HFFc6 (cell line): Measurements from ENCODE around the gene MSH3. TPM values are rescaled to one million over a fixed set of nuclear protein-coding genes. Genes with fewer than 3 reads are reported as not detected.
"Not testable (repeated sequence)": the region's sequence is repeated elsewhere in the genome, so short reads cannot be mapped to it uniquely, and the experiment has no call there.

ENCODE experiments used
- DNase-seq: peaks from one replicate; pipeline ENCODE4 v3.0.0-alpha.2; 2018
- H3K27ac Mint-ChIP-seq: 2 replicates; pipeline ENCODE4 v1.8.0; 2020; ENCODE audit warnings: mild to moderate bottlenecking, mixed read lengths
- H3K27me3 Mint-ChIP-seq: 2 replicates; pipeline ENCODE4 v1.8.0; 2021; ENCODE audit warnings: mild to moderate bottlenecking, moderate library complexity, mixed read lengths; ENCODE audit not compliant: insufficient read depth
- H3K36me3 Mint-ChIP-seq: 2 replicates; pipeline ENCODE4 v1.8.0; 2021; ENCODE audit warnings: low read depth, mixed read lengths
- H3K4me1 Mint-ChIP-seq: 2 replicates; pipeline ENCODE4 v1.8.0; 2020; ENCODE audit warnings: low read depth, mixed read lengths
- H3K4me3 Mint-ChIP-seq: 2 replicates; pipeline ENCODE4 v1.8.0; 2020; ENCODE audit warnings: mild to moderate bottlenecking, moderate library complexity, mixed read lengths
- H3K9me3 Mint-ChIP-seq: 2 replicates; pipeline ENCODE4 v1.8.0; 2020; ENCODE audit warnings: mild to moderate bottlenecking, mixed read lengths
- CTCF ChIP-seq: fragments of 200-600 bp; sonication (generic); IDR thresholded peaks from 2 replicates; pipeline ENCODE4 v1.5.0; 2021; ENCODE audit warnings: antibody characterized with exemption, mild to moderate bottlenecking
- total RNA-seq, 6 experiments: library from RNA; stranded (reverse); fragmentation: NEBNext Ultra II Directional; extraction: Animal tissue kit (Norgen Biotek cat#: 25700); gene quantifications; 2 replicates in 1 of 6; 3 replicates in 5 of 6; pipeline ENCODE4 v1.2.3, GENCODE V29; 2021

MSH3 gene
- total RNA-seq, 6 experiments from 2014 or later: 13.6 to 14.9 (median 14.3) TPM

DNA sequence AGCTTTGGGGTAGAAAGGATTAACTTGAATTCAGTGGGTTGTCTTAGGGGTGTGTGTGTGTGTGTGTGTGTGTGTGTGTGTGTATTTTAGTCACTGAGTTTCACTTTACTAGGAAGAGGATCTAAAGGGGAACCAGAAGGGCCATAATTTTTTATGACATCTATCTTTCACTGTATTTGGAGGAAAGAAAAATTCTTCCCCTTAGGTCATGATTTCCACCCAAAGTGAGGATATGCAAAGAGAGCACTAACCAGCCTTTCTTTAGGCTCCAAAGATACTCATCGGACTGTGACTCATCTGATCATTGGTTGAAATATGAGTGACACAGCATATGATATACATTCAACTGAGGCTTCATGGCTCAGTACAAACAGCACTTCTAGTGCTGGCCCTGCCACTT lies 230.5 kb downstream of the MSH3 start:
- TF ChIP-seq CTCF: no peak
- H3K4me1 Mint-ChIP-seq: peaks cover 14% of the 10 kb centered on the region
- no peaks in the 10 kb centered on the region for H3K27me3 Mint-ChIP-seq
- H3K36me3 Mint-ChIP-seq: no peaks in the 10 kb centered on the region; the same call in 1 of the 2 replicates
- DNase-seq: no peak
- H3K4me3 Mint-ChIP-seq: no peak overlapping the region
- no peak overlapping the region for H3K27ac Mint-ChIP-seq
- no peaks in the 10 kb centered on the region for H3K9me3 Mint-ChIP-seq

GRCh38 chr5:80885396-80886000 lies 231.0 kb downstream of the MSH3 start:
- DNase-seq: no peak
- H3K9me3 Mint-ChIP-seq: no peaks in the 10 kb centered on the region; the same call in 1 of the 2 replicates
- H3K27ac Mint-ChIP-seq: no peak overlapping the region
- no peak overlapping the region for H3K4me3 Mint-ChIP-seq
- peaks cover 14% of the 10 kb centered on the region for H3K4me1 Mint-ChIP-seq
- no peaks in the 10 kb centered on the region; the same call in 1 of the 2 replicates for H3K27me3 Mint-ChIP-seq
- TF ChIP-seq CTCF: no peak
- H3K36me3 Mint-ChIP-seq: peaks cover 2% of the 10 kb centered on the region

DNA sequence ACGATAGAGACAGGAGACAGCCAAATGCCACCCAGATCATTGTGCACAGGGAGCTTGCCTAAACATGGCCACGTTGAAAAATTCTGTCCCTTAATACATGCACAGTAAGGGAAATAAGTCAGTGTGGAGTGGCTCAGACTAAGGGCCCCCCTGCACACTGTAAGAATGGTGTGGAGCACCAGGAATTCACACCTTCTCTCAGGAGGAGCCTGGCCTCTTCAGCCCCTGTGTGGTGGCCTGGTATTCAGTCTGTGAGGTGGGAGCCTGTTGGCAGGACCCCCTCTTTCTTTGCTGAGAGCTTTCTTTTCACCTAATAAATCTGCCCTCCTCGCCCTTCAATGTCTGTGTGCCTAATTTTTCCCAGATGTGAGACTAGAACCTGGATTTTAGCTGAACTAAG lies 239.6 kb downstream of the MSH3 start:
- peaks cover 6% of the 10 kb centered on the region for H3K36me3 Mint-ChIP-seq
- TF ChIP-seq CTCF: no peak

DNA sequence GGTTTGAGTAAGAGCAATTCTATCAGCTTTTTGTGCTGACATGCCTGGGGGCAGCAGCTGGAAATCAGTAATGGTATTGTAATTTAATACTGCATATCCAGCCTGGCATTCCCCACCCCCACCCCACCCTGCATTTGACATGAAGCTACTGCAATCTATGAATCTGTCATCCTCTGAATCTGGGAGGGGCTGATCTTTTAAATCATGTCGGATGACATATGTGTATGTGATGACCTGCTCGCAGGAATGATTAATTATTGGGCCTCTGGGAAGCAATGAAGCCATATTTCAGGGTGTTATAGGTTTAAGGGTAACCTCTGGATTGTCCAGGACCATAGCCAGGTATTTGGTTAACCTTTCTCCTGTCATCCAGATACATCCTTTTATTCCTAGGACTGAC lies 241.1 kb downstream of the MSH3 start:
- no peak overlapping the region for H3K27ac Mint-ChIP-seq
- peaks cover 3% of the 10 kb centered on the region for H3K36me3 Mint-ChIP-seq
- TF ChIP-seq CTCF: no peak
- DNase-seq: no peak
- no peaks in the 10 kb centered on the region; the same call in 1 of the 2 replicates for H3K9me3 Mint-ChIP-seq
- no peaks in the 10 kb centered on the region; the same call in 1 of the 2 replicates for H3K27me3 Mint-ChIP-seq
- H3K4me3 Mint-ChIP-seq: no peak overlapping the region
- H3K4me1 Mint-ChIP-seq: no peaks in the 10 kb centered on the region

More for the DNA sequence above, 239.6 kb downstream of the MSH3 start:
- no peak overlapping the region for H3K4me3 Mint-ChIP-seq
- no peak for DNase-seq
- H3K9me3 Mint-ChIP-seq: no peaks in the 10 kb centered on the region; the same call in 1 of the 2 replicates
- no peak overlapping the region for H3K27ac Mint-ChIP-seq
- H3K27me3 Mint-ChIP-seq: no peaks in the 10 kb centered on the region; the same call in 1 of the 2 replicates
- H3K4me1 Mint-ChIP-seq: no peaks in the 10 kb centered on the region

DNA sequence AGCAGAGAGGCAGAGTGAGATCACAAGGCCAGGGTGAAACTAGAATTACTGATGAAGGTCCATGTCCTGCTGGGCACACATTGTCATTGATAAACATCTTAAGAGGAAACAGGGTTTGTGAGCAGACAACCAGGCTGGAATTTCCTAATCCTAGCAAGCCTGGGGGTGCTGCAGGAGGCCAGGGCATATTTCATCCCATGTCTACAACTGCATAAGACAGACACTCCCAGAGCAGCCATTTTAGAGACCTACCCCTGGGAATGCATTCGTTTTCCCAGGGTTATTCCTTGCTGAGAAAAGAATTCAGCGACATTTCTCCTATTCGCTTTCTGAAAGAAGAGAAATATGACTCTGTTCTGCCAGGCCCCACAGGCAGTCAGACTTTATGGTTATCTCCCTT lies 248.2 kb downstream of the MSH3 start:
- not testable (repeated sequence) for H3K27me3 Mint-ChIP-seq, H3K4me1 Mint-ChIP-seq, H3K27ac Mint-ChIP-seq, DNase-seq, H3K4me3 Mint-ChIP-seq
- Mint-ChIP-seq H3K36me3 (peaks cover 13% of the 10 kb centered on the region; the same call in 1 of the 2 replicates), H3K9me3 (peaks cover 13% of the 10 kb centered on the region)

- Mint-ChIP-seq H3K27ac (no peak overlapping the region), H3K9me3 (peaks cover 13% of the 10 kb centered on the region), H3K27me3 (no peaks in the 10 kb centered on the region), H3K4me3 (no peak overlapping the region), H3K36me3 (peaks cover 13% of the 10 kb centered on the region; the same call in 1 of the 2 replicates), H3K4me1 (no peaks in the 10 kb centered on the region)
- no peak for TF ChIP-seq CTCF
- no peak for DNase-seq
Measured at GRCh38 chr5:80904533-80905187, 250.2 kb downstream of the MSH3 start.
